IPS-18a (cell line): ENCODE results near the gene MPP1.
"Not testable (repeated sequence)": the region's sequence is repeated elsewhere in the genome, so short reads cannot be mapped to it uniquely, and the experiment has no call there.

Source experiments
- H3K27ac ChIP-seq: one replicate; pipeline ENCODE4 v1.5.1; 2013; ENCODE audit warnings: low read length
- H3K27me3 ChIP-seq: one replicate; pipeline ENCODE4 v1.6.1; 2013; ENCODE audit warnings: mild to moderate bottlenecking, low read length; ENCODE audit not compliant: control insufficient read depth, insufficient read depth
- H3K36me3 ChIP-seq: one replicate; pipeline ENCODE4 v1.6.1; 2013; ENCODE audit warnings: low read depth, low read length; ENCODE audit not compliant: control insufficient read depth
- H3K4me1 ChIP-seq: one replicate; pipeline ENCODE4 v1.6.1; 2013; ENCODE audit warnings: low read depth, low read length; ENCODE audit not compliant: control insufficient read depth
- H3K4me3 ChIP-seq: one replicate; pipeline ENCODE4 v1.5.1; 2013; ENCODE audit warnings: low read length
- H3K9ac ChIP-seq: one replicate; pipeline ENCODE4 v1.6.1; 2013; ENCODE audit warnings: mild to moderate bottlenecking, low read length, moderate library complexity
- H3K9me3 ChIP-seq: one replicate; pipeline ENCODE4 v1.6.1; 2013; ENCODE audit warnings: low read depth, low read length; ENCODE audit not compliant: control insufficient read depth

The MPP1 gene

GRCh38 chrX:154824638-154825037, 19.4 kb upstream of the MPP1 start:
- Histone ChIP-seq H3K4me3 (no peak overlapping the region), H3K36me3 (no peaks in the 10 kb centered on the region), H3K4me1 (peaks cover 10% of the 10 kb centered on the region), H3K27ac (no peak overlapping the region), H3K9me3 (peaks cover 17% of the 10 kb centered on the region), H3K9ac (no peak overlapping the region), H3K27me3 (no peaks in the 10 kb centered on the region)

GRCh38 chrX:154822029-154822428, 16.7 kb upstream of the MPP1 start:
- H3K27me3 ChIP-seq = no peaks in the 10 kb centered on the region
- H3K27ac ChIP-seq = no peak overlapping the region
- H3K9ac ChIP-seq = no peak overlapping the region
- no peaks in the 10 kb centered on the region for H3K36me3 ChIP-seq
- peaks cover 7% of the 10 kb centered on the region for H3K9me3 ChIP-seq
- H3K4me1 ChIP-seq = peaks cover 10% of the 10 kb centered on the region
- no peak overlapping the region for H3K4me3 ChIP-seq

- Histone ChIP-seq H3K4me3 (no peak overlapping the region), H3K9me3 (peaks cover 5% of the 10 kb centered on the region), H3K36me3 (no peaks in the 10 kb centered on the region), H3K27ac (no peak overlapping the region), H3K9ac (no peak overlapping the region), H3K27me3 (no peaks in the 10 kb centered on the region), H3K4me1 (peaks cover 10% of the 10 kb centered on the region)
Measured at GRCh38 chrX:154821523-154821922, 16.2 kb upstream of the MPP1 start.

GRCh38 chrX:154819771-154820341, 14.6 kb upstream of the MPP1 start:
- Histone ChIP-seq H3K27ac (no peak overlapping the region), H3K9ac (no peak overlapping the region)

GRCh38 chrX:154818916-154819770, 13.9 kb upstream of the MPP1 start:
- no peak overlapping the region for H3K9ac ChIP-seq
- no peaks in the 10 kb centered on the region for H3K27me3 ChIP-seq
- H3K4me1 ChIP-seq = peaks cover 10% of the 10 kb centered on the region
- no peaks in the 10 kb centered on the region for H3K36me3 ChIP-seq
- no peak overlapping the region for H3K4me3 ChIP-seq
- peaks cover 6% of the 10 kb centered on the region for H3K9me3 ChIP-seq
- no peak overlapping the region for H3K27ac ChIP-seq

More at GRCh38 chrX:154819771-154820341, 14.6 kb upstream of the MPP1 start:
- H3K4me1 ChIP-seq = peaks cover 10% of the 10 kb centered on the region
- H3K9me3 ChIP-seq = peaks cover 9% of the 10 kb centered on the region
- no peaks in the 10 kb centered on the region for H3K27me3 ChIP-seq
- H3K36me3 ChIP-seq = no peaks in the 10 kb centered on the region
- no peak overlapping the region for H3K4me3 ChIP-seq

GRCh38 chrX:154817048-154817618, 11.8 kb upstream of the MPP1 start:
- H3K27ac ChIP-seq, H3K27me3 ChIP-seq, H3K36me3 ChIP-seq, H3K9ac ChIP-seq, H3K4me3 ChIP-seq: not testable (repeated sequence)
- Histone ChIP-seq H3K9me3 (peaks cover 14% of the 10 kb centered on the region), H3K4me1 (peaks cover 16% of the 10 kb centered on the region)

- H3K4me3 ChIP-seq, H3K27ac ChIP-seq, H3K27me3 ChIP-seq, H3K36me3 ChIP-seq, H3K9ac ChIP-seq: not testable (repeated sequence)
- Histone ChIP-seq H3K9me3 (peaks cover 14% of the 10 kb centered on the region), H3K4me1 (peaks cover 16% of the 10 kb centered on the region)
Measured at GRCh38 chrX:154816326-154816898, 11.1 kb upstream of the MPP1 start.

- H3K36me3 ChIP-seq = no peaks in the 10 kb centered on the region
- peaks cover 7% of the 10 kb centered on the region for H3K4me1 ChIP-seq
- H3K4me3 ChIP-seq = no peak overlapping the region
- peaks cover 14% of the 10 kb centered on the region for H3K9me3 ChIP-seq
- H3K9ac ChIP-seq = no peak overlapping the region
- H3K27ac ChIP-seq = no peak overlapping the region
- H3K27me3 ChIP-seq = no peaks in the 10 kb centered on the region
Measured at GRCh38 chrX:154815274-154815818, 10.1 kb upstream of the MPP1 start.

GRCh38 chrX:154813801-154814200, 8.5 kb upstream of the MPP1 start:
- Histone ChIP-seq H3K9me3 (peaks cover 14% of the 10 kb centered on the region), H3K36me3 (no peaks in the 10 kb centered on the region), H3K4me3 (no peak overlapping the region), H3K27ac (no peak overlapping the region), H3K9ac (no peak overlapping the region), H3K4me1 (peaks cover 6% of the 10 kb centered on the region), H3K27me3 (no peaks in the 10 kb centered on the region)

GRCh38 chrX:154812341-154813101, 7.2 kb upstream of the MPP1 start:
- H3K9ac ChIP-seq = no peak overlapping the region
- H3K4me3 ChIP-seq = no peak overlapping the region
- H3K27me3 ChIP-seq = no peaks in the 10 kb centered on the region
- peaks cover 14% of the 10 kb centered on the region for H3K9me3 ChIP-seq
- no peak overlapping the region for H3K27ac ChIP-seq
- H3K36me3 ChIP-seq = no peaks in the 10 kb centered on the region
- H3K4me1 ChIP-seq = peaks cover 6% of the 10 kb centered on the region
